Amygdala (tissue), 56 donors: ENCODE data around the gene HHAT.

Experiments used
- DNase-seq, 56 donors: peaks; one replicate each; lab custom pipeline; 2025; lab: John Stamatoyannopoulos, UW

The HHAT gene

DNA sequence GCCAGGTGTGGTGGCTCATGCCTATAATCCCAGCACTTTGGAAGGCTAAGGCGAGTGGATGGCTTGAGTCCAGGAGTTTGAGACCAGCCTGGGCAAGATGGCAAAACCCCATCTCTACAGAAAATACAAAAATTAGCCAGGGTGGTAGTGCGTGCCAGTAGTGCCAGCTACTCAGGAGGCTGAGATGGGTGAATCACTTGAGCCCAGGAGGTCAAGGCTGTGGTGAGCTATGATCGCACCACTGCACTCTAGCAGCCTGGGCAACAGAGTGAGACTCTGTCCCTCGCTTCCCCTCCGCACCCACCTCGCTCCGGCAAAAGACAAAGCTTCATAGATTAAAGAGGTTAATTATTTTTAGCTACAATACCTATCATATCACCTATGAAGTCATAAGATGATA is 100.0 kb downstream of the HHAT start:
- DNase-seq: no peak

- DNase-seq: no peak
Observed at GRCh38 chr1:210434223-210434622, 105.5 kb downstream of the HHAT start.

DNA sequence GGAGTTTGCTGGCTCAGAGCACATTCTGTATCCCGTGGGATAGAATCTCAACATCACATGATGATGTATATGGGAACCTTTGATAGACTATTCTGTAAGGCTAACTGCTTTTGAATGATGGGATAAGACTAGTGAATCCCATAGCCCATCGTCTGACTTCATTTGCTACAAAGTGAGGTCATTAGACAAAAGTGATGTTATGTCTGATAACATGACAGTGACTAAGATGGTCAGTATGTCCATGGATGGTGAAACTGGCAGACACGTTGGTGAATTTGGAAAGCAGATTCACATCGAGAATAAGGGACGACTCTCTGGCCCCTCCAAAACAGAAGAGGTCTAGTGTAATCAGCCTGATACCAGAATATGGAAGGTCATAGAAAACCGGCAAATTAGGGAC is 108.4 kb downstream of the HHAT start:
- no peak for DNase-seq

DNA sequence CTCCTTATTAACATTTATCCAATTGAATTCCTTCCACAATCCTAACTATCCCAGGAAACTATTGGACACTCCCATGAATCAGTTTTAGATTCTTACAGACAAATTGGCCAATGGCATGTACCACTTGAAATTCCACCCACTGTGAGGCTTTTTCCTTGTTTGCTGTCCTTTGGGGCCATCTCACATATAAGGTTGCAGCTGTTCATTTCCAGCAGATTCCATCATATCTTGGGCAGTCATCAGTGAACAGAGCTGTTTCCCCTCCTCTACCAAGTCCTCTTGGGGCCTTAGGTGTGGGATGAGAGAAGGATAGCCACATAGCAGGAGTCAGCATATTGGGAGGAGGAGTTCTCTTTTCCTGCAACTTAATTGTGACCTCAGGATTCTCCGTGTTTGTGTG is 109.1 kb downstream of the HHAT start:
- no peak for DNase-seq

- DNase-seq: no peak
Observed at GRCh38 chr1:210438928-210439841, 110.5 kb downstream of the HHAT start.

DNA sequence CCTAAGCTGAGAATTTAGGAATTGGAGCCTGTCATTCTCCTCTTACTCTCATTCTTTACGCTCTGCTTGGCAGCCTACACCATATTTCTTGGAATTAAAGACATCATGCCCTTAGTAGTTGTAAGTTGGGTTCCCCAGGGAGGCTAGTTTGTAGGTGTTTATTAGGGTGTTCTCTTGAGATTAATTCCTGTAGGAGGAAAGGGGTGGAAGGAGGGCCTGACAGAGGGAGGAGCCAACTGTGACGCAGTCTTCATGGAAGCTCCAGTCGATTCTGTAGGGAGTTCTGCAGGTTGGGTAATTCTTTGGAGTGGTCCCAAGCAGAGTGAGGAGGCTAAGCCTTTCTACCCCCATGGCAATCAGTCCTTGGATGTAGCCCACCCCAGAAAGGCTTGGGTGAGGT is 111.4 kb downstream of the HHAT start:
- DNase-seq: no peak

DNA sequence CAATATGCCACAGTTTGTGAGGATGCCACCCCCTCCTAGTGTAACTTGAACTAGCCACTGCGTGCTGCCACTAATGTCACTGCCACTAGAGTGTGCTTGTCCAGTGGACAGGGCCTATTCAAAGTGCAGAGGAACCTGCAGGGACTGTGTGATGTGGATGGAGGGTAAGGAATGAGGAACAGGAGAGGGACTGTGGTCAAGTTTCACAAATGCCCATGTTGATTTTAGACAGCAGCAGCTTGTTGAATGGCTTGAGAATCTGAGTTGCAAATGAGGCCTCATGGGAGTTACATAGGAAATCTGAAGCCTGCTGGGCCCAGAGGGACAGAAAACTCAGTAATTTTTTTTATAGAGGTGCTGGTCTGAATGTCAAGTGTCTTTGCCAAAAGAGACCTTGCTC is 112.3 kb downstream of the HHAT start:
- no peak for DNase-seq

DNA sequence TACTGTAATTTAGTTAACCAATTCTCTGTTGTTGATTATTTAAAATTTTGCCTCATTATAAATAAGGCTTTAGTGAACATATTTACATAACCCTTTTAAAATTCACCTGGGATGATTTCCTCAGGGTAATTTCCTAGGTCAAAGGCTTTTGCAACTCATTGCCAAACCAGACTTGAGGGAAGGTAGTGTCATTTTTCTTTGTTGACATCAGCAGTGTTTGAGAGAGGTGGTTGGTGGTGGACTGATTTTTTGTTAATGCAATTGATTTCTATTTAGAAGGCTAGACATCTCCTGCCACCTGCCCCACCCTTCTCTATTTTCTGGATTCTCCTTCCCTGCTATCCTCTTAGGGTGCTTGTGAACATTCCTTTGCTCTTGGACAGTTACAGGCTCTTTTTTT is 116.8 kb downstream of the HHAT start:
- DNase-seq: no peak

DNA sequence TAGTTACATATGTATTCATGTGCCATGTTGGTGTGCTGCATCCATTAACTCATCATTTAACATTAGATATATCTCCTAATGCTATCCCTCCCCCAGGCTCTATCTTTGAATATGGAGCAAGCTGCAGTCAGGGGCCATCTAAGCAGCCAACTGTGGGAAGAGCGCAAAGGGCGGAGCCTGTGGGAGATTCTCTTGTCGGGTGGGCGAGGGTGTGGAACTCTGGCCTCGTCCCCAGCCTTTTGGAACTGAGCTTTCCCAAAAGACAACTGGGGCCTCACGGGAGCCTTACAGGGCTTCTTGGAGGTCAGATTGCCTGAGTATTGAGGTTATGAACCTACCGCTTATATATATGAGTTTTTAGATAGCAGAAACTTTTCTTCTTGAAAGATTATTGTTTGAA is 117.2 kb downstream of the HHAT start:
- no peak for DNase-seq

GRCh38 chr1:210446479-210446878 is 117.8 kb downstream of the HHAT start:
- DNase-seq: peak in 4 of 56 donors; percentile 3 to 6 (median 4)

DNA sequence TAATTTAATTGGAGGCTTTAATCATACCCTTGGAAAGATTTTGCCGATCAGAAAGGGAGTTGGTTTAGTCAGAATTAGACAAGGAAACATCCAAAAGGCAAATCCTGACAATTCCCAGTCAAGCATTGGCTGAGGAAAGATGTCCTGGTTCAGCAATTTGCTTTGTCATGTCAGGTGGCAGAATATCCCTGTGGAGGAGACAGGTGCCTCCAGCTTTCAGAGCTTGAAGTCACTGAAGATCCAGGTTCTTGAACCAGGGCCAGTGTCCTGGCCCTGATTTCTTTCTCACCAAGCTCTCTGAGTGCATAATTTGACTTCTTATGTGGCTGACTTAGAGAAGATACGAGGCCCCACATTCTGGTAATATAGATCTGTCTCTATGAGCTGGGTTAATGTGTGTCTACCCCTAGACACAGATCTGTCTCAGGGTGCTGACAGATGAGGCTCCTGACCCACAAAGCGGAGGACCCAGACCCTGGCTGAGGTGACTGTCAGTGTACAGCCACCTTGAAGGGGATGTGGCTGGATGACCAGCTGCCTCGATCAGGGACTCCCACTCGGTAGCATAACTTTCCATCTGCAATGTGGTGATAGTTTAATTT is 118.9 kb downstream of the HHAT start:
- no peak for DNase-seq

DNA sequence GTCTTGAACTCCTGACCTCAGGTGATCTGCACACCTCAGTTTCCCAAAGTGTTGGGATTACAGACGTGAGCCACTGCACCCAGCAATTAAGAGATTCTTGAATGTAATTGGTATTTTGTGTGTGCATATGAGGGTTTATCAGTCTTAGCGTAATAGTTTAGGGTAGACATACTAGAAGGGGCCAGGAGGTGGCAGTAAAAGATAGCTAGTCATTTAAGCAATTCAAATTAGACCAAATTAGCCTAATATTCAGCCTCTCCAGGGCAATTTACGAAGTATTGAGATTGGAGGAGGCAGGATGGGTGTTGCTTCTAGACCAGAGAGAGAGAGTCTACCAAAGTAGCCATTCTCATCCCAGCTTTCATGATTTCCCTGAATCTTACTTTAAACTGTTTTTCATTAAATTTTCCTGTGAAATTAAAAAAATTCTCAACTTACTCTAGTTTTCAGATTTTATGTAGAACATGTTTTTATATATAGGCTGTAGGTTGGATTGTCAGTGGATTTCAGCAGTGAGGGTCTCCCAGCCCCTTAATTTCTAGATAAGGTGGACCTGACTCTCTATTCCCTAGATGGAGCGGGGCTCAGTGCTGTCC is 119.7 kb downstream of the HHAT start:
- peak in 12 of 56 donors; percentile 1 to 75 (median 12) for DNase-seq

- no peak for DNase-seq
Observed at GRCh38 chr1:210455840-210456603, 127.3 kb downstream of the HHAT start.

DNA sequence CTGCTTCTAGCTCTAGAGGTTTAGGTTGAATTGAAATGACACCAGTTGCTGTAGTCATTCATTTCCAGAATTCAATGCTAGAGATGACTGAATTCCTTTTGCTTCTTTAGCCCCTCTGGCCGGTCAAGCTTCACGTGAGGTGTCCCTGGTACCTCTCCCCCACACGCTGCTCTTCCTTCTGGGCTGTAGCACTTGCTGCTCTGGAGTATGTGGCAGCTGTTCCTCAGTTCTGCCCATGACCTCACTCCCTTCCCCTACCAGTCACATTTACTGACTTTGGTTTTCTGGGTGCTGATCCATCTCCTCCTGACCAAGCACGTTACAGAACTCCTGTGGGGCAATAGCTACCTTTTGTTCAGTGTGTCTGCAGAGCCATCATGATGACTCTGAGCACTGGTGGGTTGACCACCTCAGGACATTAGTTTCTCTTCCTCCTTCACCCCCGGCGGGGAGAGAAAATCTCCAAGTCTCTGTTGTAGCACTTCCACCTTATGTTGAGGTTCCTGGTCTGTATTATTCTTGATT is 128.1 kb downstream of the HHAT start:
- no peak for DNase-seq

GRCh38 chr1:210457568-210457967 is 128.9 kb downstream of the HHAT start:
- DNase-seq: no peak

DNA sequence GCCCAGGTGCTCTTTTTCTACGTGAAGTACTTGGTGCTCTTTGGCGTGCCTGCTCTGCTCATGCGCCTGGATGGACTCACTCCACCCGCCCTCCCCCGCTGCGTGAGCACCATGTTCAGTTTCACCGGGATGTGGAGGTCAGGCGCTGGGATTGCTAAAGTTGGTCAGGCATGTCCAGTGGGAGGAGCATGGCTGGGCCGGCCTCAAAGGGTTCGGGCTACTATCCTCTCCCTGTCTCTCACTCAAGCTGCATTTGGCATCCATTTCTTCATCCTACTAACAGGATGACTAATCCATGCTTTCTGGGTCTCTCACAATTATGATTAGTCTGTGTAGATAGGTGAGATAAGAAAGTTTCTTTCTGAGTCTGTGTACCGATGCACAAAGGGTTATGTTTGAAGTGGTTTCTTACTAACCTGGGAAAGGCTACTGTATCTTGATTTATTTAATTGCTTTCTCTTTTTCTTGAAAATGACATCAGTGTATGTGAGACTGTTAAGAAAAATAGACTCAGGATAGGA is 135.9 kb downstream of the HHAT start:
- DNase-seq: no peak

DNA sequence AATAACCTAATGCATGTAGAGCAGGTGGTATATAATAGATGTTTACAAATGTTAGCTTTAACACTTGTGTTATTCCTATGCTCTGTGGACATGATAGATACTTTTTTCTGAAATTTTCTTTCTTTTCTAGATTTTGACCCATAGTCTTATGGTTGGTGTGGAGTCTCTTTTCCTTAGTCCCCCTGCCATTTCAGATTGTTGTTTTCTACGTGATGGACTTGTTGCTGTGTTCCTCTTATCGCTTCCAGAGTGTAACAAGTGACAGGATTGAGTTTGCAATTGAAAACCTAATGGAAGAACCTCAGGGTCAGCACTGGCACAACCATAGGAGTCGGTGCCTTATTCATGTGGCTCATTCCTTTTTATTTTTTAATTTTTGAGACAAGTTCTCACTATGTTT is 136.4 kb downstream of the HHAT start:
- no peak for DNase-seq

- no peak for DNase-seq
Observed at GRCh38 chr1:210467440-210468043, 138.8 kb downstream of the HHAT start.

DNA sequence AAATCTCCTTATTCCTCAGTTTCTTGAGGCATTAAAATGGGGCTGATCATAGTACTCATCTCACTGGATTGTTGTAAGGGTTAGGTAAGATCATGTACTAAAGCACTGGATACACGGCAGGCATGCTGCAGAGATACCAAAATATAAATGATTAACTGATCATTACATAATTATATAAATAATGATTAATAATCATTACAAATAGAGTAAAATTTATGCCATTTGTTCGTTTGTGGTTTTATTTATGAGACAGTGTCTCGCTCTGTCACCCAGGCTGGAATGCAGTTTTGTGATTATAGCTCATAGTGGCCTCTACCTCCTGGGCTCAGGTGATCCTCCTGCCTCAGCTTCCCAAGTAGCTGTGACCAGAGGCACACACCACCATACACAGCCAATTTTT is 140.7 kb downstream of the HHAT start:
- no peak for DNase-seq

GRCh38 chr1:210475321-210475720 is 146.6 kb downstream of the HHAT start:
- no peak for DNase-seq
